NCI-H2081 (cell line): Measurements from ENCODE around the gene PCDHB11.
A peak's percentile ranks its signal among the peaks of the same experiment; 100 is the strongest.
"Not testable (repeated sequence)": the region's sequence is repeated elsewhere in the genome, so short reads cannot be mapped to it uniquely, and the experiment has no call there.

Source experiments
- DNase-seq, 2 experiments: peaks; one replicate each; lab custom pipeline; 2025; lab: John Stamatoyannopoulos, UW

PCDHB11 gene

DNA sequence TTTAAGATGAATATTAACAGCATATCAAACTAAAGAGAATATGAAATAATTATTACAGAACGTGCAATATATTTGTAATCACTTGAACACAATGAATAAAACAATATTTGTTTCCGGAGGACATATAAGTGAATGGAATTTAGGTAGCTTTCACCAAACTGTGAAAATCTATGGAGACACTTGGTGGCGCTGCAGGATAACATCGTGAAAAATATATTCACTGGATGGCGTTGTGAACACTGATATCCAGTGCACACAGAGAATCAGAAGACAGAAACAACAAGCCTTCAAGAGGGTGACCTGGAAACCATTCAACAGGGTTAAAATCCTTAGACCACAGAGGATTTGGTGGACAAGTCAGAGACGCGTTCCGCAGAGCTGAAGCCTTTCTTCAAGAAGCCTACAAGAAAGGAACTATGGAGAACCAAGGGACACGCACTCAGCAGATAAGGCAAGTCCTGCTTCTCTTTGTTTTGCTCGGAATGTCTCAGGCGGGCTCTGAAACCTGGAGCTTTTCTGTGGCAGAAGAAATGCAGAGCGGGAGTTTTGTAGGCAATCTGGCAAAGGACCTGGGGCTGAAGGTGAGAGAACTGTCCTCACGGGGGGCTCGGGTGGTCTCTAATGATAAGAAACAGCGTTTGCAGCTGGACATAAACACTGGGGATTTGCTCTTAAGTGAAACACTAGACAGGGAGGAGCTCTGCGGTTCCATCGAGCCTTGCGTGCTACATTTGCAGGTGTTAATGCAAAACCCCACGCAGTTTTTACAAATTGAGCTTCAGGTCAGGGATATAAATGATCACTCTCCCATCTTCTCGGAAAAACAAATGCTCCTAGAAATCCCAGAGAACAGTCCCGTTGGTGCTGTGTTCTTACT lies at the start of gene PCDHB11:
Gene PCDHB11, plus strand, starts transcription at position 269 of the 877 bp plus-strand sequence. Its CDS starts 148 bp downstream, at position 417.
- DNase-seq: peak; percentile 55 to 77

DNA sequence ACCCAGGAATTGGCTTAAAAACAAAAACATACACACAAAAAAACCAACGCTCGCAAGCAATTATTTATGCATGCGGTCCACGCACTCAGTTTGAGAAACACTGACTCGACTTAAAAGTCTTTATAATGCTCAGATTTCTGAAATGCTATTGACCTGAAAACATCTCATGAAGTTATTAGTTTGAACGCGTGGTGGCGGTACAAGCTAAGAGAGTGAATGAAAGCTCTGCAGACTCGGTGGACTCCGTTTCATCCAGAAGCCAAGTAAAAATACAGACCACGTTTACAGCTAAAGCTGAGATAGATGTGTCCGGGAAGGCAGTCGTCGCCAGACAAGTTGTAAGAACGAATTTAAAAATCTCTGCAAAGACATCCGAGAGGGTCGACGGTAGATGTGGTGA lies 49.6 kb upstream of the PCDHB11 start, which contains the start of gene PCDHB6:
Gene PCDHB6, plus strand, starts transcription at position 246 of the 400 bp plus-strand sequence. CDS start 201 bp downstream, outside the sequence.
- no peak for DNase-seq

DNA sequence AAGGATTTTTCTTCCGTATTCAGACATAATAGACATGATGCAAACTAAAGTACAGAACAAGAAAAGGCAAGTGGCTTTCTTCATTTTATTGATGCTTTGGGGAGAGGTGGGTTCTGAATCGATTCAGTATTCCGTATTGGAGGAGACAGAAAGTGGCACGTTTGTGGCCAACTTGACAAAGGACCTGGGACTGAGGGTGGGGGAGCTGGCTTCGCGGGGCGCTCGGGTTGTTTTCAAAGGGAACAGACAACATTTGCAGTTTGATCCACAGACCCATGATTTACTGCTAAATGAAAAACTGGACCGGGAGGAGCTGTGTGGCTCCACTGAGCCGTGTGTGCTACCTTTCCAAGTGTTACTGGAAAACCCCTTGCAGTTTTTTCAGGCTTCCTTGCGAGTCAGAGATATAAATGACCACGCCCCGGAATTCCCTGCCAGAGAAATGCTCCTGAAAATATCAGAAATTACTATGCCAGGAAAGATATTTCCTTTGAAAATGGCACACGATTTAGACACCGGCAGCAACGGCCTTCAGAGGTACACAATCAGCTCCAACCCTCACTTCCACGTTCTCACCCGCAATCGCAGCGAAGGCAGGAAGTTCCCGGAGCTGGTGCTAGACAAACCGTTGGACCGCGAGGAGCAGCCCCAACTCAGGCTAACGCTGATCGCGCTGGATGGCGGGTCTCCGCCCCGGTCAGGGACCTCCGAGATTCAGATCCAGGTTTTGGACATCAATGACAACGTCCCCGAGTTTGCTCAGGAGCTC lies 49.0 kb upstream of the PCDHB11 start:
- DNase-seq: no peak

- DNase-seq: no peak
Measured at GRCh38 chr5:141150993-141151325, 48.5 kb upstream of the PCDHB11 start.

GRCh38 chr5:141151632-141152031 lies 47.8 kb upstream of the PCDHB11 start:
- DNase-seq: not testable (repeated sequence)

- not testable (repeated sequence) for DNase-seq
Measured at GRCh38 chr5:141152096-141152495, 47.3 kb upstream of the PCDHB11 start.

DNA sequence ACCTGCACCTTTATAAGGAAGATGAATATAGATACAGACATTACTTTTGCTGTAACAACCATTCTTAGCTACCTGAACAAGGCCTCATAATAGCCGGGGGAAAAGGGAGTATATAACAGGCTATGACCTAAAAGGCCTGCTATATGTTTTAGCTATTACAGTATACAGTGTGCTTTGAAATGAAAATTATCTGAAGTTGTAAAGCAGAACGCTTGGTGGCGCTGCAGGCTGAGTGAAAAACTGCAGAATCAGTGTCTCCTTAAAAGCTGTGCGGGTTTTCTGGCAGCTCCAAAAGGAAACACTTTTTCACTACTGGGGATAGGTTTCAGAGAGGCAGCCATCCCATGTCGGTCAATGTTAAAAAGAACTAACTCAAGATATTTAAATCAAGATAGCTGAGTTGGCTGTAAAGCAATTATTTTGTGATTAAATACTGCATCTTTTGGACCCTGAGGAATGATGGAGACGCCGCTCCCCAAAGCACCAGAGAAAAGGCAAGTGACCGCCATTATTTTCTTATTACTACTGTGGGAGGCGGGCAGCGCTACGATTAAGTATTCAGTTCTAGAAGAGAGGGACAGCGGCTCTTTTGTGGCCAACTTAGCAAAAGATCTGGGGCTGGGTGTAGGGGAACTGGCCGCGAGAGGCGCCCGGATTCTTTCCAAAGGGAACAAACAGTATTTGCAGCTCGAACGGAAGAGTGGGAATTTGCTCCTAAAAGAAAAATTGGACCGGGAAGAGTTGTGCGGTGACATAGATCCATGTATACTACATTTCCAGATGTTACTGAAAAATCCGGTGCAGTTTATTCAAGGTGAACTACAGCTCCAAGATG lies 43.7 kb upstream of the PCDHB11 start:
- DNase-seq: peak in 1 of 2 experiments; percentile 12

GRCh38 chr5:141157356-141157755 lies 42.1 kb upstream of the PCDHB11 start:
- DNase-seq: not testable (repeated sequence)

DNA sequence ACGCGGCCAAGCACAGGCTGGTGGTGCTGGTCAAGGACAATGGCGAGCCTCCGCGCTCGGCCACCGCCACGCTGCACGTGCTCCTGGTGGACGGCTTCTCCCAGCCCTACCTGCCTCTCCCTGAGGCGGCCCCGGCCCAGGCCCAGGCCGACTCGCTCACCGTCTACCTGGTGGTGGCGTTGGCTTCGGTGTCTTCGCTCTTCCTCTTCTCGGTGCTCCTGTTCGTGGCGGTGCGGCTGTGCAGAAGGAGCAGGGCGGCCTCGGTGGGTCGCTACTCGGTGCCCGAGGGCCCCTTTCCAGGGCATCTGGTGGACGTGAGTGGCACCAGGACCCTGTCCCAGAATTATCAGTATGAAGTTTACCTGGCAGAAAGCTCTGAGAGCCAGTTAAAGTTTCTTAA lies 41.5 kb upstream of the PCDHB11 start:
- not testable (repeated sequence) for DNase-seq

- DNase-seq: peak; percentile 19 to 34
Measured at GRCh38 chr5:141172381-141173204, 26.8 kb upstream of the PCDHB11 start, which contains the start of gene PCDHB7. PCDHB7 (plus strand) TSS chr5:141172644; CDS start chr5:141172836, 192 bp downstream.

DNA sequence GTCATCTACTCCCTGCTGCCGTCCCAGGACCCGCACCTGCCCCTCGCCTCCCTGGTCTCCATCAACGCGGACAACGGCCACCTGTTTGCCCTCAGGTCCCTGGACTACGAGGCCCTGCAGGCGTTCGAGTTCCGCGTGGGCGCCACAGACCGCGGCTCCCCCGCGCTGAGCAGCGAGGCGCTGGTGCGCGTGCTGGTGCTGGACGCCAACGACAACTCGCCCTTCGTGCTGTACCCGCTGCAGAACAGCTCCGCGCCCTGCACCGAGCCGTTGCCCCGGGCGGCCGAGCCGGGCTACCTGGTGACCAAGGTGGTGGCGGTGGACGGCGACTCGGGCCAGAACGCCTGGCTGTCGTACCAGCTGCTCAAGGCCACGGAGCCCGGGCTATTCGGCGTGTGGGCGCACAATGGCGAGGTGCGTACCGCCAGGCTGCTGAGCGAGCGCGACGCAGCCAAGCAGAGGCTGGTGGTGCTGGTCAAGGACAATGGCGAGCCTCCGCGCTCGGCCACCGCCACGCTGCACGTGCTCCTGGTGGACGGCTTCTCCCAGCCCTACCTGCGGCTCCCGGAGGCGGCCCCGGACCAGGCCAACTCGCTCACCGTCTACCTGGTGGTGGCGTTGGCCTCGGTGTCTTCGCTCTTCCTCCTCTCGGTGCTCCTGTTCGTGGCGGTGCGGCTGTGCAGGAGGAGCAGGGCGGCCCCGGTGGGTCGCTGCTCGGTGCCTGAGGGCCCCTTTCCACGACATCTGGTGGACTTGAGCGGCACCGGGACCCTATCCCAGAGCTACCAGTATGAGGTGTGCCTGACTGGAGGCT lies 24.9 kb upstream of the PCDHB11 start:
- DNase-seq: not testable (repeated sequence)

DNA sequence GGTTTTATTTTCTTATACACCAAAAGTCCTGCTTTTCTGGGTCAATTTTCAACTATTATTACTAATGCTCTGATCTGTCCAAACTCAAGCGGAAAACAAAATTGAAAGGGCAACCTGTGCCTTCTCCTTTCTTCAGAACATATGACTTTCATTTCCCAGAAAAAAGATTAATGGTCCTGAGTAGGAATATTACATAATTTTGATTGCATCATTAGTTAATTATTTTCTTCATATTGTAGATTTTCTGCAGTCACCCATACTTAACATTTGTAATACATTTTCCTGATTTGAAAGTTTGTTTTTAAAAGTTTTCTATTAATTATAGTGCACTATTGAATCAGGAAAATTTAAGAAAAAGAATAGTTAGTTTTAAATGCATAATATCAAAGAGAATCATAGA lies 23.5 kb upstream of the PCDHB11 start:
- no peak for DNase-seq

- not testable (repeated sequence) for DNase-seq
Measured at GRCh38 chr5:141177577-141178191, 21.7 kb upstream of the PCDHB11 start, which contains the start of gene PCDHB8. PCDHB8 (plus strand) TSS chr5:141177790; CDS start chr5:141178035, 245 bp downstream.

GRCh38 chr5:141179371-141179770 lies 20.1 kb upstream of the PCDHB11 start:
- DNase-seq: not testable (repeated sequence)

DNA sequence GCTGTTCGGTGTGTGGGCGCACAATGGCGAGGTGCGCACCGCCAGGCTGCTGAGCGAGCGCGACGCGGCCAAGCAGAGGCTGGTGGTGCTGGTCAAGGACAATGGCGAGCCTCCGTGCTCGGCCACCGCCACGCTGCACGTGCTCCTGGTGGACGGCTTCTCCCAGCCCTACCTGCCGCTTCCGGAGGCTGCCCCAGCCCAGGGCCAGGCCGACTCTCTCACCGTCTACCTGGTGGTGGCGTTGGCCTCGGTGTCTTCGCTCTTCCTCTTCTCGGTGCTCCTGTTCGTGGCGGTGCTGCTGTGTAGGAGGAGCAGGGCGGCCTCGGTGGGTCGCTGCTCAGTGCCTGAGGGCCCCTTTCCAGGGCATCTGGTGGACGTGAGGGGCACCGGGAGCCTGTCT lies 19.6 kb upstream of the PCDHB11 start:
- not testable (repeated sequence) for DNase-seq

- no peak for DNase-seq
Measured at GRCh38 chr5:141180313-141180712, 19.1 kb upstream of the PCDHB11 start.

GRCh38 chr5:141182248-141182647 lies 17.2 kb upstream of the PCDHB11 start, which contains the start of gene PCDHB16:
PCDHB16 (plus strand) TSS chr5:141182387; CDS start chr5:141182560, 173 bp downstream.
- peak; percentile 51 to 67 for DNase-seq

- not testable (repeated sequence) for DNase-seq
Measured at GRCh38 chr5:141184117-141184855, 15.1 kb upstream of the PCDHB11 start.
